Kidney glomerular epithelial cell (primary cell): ENCODE measurements around the gene CRTAC1.
"Not testable (repeated sequence)": the region's sequence is repeated elsewhere in the genome, so short reads cannot be mapped to it uniquely, and the experiment has no call there.

Experiments
- DNase-seq: peaks from one replicate; lab custom pipeline; 2025; lab: John Stamatoyannopoulos, UW

Gene CRTAC1

DNA sequence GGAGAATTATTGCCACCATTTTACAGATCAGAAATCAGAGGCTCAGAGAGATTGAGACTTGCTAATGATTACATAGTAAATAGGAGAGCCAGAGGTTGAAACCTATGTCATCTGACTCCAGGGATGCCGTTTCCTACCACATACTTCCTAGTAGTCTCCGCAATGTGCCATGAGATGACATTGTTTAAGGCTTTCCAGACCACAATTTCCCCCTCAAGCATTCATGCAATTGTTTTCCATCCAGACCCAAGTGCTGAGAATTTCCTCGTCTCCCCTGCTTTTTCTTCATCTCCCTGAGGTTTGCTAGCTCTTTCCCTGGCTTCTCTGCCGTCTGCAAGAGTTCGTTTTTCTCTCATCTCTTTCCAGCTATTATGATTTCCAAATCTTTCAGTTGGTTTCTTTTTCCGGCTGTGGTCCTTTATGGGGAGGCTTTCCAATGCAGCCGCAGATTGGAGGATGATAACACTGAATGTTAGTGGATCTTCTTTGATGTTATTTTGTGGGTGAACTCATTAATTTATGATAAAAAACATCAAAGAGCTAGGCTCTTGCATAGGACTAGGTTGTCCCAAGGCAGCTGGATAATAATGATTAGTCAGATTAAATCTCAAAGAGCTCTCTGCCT is 187.7 kb downstream of the CRTAC1 start:
- no peak for DNase-seq

DNA sequence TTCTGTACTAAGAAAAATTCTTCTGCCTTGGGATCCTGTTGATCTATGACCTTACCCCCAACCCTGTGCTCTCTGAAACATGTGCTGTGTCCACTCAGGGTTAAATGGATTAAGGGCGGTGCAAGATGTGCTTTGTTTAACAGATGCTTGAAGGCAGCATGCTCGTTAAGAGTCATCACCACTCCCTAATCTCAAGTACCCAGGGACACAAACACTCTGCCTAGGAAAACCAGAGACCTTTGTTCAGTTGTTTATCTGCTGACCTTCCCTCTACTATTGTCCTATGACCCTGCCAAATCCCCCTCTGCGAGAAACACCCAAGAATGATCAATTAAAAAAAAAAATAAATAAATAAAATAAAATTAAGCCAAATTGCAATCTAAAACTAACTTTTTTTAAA is 188.3 kb downstream of the CRTAC1 start:
- not testable (repeated sequence) for DNase-seq

DNA sequence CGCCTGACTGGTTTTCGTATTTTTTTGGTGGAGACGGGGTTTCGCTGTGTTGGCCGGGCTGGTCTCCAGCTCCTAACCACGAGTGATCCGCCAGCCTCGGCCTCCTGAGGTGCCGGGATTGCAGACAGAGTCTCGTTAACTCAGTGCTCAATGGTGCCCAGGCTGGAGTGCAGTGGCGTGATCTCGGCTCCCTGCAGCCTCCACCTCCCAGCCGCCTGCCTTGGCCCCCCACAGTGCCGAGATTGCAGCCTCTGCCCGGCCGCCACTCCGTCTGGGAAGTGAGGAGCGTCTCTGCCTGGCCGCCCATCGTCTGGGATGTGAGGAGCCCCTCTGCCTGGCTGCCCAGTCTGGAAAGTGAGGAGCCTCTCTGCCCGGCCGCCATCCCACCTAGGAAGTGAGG is 189.3 kb downstream of the CRTAC1 start:
- not testable (repeated sequence) for DNase-seq

DNA sequence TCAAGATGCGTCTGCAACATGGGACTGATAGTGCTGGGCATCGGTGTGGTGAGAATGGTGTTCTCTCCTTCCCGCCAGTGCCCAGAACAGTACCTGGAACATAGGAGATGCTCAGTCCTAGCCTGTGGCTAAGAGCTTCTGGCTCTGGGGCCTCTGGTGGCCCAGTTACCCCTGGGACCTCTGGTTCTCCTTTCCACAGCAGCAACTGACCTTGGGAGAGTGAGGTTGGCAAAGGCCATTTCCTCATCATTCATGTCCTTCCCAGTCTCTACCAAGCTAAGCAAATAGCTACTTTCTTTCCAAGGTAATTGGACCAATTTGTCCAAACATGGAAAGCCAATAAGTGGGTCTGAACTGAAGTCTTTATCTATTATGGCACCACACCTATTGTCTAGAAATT is 192.3 kb downstream of the CRTAC1 start:
- no peak for DNase-seq

- no peak for DNase-seq
Measured at GRCh38 chr10:97836446-97836845, 194.0 kb downstream of the CRTAC1 start.

DNA sequence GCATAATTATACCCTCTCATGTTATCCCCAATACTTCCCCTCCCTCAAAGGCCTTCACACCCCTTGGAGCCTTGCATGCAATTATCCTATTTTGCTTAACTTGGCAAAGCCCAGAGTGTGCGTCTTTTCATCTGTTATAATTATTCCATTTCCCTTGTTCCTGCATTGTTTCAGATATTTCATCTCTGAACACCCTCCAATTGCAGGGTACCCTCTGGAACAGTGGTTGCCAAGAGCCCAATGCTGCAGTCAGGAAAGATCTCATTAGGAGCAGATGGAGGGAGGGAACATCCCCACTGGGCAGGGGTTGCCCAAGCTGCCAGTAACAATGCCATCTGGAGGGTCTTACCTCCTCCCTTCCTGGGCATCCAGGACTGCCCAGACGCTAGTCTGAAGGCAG is 199.2 kb downstream of the CRTAC1 start:
- DNase-seq: no peak

DNA sequence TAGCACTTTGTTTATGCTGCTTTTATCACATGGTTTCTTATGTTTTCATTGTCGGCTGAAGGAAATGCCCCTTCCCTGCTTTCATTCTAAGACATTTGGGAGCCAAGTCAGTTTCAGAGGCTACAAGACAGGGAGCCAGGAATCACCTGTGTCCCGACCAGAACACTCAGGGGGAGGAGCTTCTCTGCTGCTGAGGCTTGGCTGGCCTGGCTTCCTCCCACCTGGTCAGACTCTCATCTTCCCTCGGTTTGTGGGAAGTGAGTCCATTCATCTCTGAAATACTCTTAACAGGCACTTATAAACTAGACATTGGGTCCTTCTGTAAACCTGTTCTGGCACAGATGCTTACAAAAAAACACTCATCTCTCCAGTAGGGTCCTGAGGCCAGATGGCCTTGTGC is 200.4 kb downstream of the CRTAC1 start:
- DNase-seq: no peak

DNA sequence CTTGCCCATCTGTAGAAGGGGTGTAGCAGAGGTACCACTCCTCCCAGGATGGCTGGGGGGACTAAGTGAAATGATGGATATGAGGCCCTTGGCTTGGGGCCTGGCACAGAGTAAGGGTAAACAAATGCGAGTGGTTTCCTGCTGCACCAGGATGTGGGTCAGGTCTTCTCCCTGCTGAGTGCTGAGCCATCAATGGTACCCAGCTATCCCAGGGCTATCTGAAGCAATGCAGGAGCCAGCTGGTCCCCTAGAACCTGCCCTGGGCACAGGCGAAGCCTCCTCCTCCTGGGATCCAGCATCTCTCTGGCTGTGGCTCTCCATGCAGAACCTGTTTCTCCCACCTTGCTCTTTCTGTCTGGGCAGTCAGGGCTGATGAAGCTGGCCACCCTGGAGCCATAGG is 201.7 kb downstream of the CRTAC1 start:
- DNase-seq: no peak

- DNase-seq: no peak
Measured at GRCh38 chr10:97827702-97828291, 202.6 kb downstream of the CRTAC1 start.

DNA sequence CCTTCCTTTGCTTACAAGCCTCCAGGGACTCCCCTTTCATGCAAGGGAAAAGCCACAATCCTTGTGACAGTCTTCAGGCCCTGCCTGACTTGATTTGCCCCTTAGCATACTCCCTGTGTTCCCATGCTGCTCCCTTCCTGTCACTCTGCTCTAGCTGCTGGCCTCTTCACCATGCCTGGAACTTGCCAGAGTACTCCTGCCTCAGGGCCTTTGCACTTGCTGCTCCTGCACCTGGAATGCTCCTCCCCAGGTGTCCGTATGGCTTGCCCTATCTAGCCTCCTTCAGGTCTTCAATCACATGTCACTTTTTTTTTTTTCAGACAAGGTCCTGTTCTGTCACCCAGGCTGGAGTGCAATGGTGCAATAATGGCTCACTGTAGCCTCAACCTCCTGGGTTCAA is 203.5 kb downstream of the CRTAC1 start:
- no peak for DNase-seq

GRCh38 chr10:97825020-97825760 is 205.2 kb downstream of the CRTAC1 start:
- no peak for DNase-seq

DNA sequence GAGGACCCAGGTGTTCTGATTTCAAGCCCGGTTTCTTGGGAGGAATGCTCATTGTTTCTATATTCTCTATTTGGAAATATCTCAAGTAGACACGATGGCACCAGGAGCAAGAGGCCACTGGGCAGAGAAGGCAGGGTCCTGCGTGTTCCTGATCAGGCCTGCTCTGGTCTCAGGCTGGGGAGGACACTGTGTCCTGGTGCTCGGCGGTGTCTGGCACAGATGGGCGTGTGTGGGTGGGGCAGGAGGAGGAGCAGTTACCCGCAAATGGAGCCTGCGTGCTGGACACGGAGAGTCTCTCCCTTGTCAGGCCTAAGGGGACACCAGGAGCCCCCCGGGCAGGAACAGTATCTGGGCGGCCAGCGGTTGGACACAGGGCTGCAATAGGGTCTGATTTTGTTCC is 206.7 kb downstream of the CRTAC1 start:
- no peak for DNase-seq

GRCh38 chr10:97822261-97822687 is 208.1 kb downstream of the CRTAC1 start:
- peak; percentile 86 for DNase-seq

GRCh38 chr10:97821308-97822038 is 208.9 kb downstream of the CRTAC1 start:
- DNase-seq: no peak

DNA sequence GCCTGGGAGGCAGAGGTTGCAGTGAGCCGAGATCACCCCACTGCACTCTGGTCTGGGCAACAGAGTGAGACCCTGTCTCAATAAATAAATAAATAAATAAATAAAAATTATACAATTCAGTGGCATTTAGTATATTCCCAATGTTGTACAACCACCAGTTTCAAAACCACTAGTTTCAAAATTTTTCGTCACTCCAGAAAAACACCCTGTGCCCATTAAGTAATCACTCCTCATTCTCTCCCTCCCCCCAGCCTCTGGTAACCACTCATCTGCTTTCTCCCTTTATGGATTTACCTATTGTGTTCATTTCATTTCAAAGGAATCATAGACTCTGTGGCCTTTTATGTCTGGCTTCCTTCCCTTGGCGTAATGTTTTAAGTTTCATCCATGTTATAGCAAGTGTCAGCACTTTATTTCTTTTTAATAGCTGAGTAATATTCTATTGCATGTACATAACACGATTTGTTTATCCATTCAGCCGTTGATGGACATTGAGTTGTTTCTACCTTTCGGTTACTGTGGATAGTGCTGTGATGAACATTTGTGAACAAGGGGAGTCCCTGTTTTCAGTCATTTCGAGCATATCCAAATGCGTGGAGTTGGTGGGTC is 210.2 kb downstream of the CRTAC1 start:
- DNase-seq: no peak

DNA sequence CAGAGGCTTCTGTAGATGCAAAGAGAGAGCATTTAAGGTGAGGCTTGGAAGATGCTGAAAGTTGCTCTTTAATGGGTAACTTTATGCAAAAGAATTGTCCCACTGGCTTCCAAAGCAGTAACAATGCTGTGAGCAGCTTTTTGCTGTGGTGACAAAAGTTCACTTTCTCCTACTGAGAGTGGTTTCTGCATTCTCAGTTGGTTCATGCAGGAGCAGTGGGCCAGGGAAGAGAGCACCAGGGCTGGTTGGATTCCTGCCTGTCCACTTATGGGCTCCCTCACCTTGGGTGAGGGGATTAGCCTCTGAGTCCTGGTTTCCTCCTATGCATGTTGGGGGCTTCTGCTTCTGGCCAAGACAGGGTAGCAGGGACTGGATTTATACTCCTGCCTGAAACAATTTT is 211.8 kb downstream of the CRTAC1 start:
- DNase-seq: no peak

- no peak for DNase-seq
Measured at GRCh38 chr10:97816609-97817008, 213.8 kb downstream of the CRTAC1 start.
